HepG2 (cell line): Measurements from ENCODE around the gene MTA3. TPM values are rescaled to one million over a fixed set of nuclear protein-coding genes. Genes with fewer than 3 reads are reported as not detected.

ENCODE experiments used
- ATAC-seq: fragments of 200-7000 bp; cut with Tn5 transposase; 3 replicates; pipeline ENCODE4 v1.9.1; 2020; ENCODE audit warnings: mild to moderate bottlenecking, moderate library complexity
- BruUV-seq: library from RNA; stranded (reverse); fragments of 400-500 nt; replicated peaks from 2 replicates; lab custom pipeline; 2021; lab: Mats Ljungman, UMichigan
- CTCF ChIA-PET: fragments of 300-600 bp; formaldehyde crosslinking; extraction: SDS; loops from one replicate; lab custom pipeline; 2021; ENCODE audit warnings: low total read pairs, inconsistent platforms, low intra/inter-chr PET ratio; lab: Yijun Ruan, JAX
- POLR2A ChIA-PET: fragments of 350-600 bp; sonication (Branson Sonifier 250); formaldehyde crosslinking; loops from one replicate; lab custom pipeline; 2020; ENCODE audit warnings: antibody characterized with exemption, inconsistent platforms; lab: Yijun Ruan, JAX
- DNase-seq: peaks from one replicate; pipeline ENCODE4 v3.0.0-alpha.2; 2015; ENCODE audit warnings: low spot score
- FAIRE-seq: peaks from 3 replicates; lab custom pipeline; 2011; peaks lifted over from hg19 to GRCh38; lab: Jason Lieb, UNC
- H2AFZ ChIP-seq: one replicate; pipeline ENCODE4 v1.6.1; 2011; ENCODE audit warnings: low read length, inconsistent platforms
- H3K27ac ChIP-seq: fragments of 300-600 bp; 3 replicates; pipeline ENCODE4 v1.8.0; 2011; ENCODE audit warnings: mixed run types, mild to moderate bottlenecking, mixed read lengths, low read length, inconsistent platforms; ENCODE audit not compliant: insufficient read depth; ENCODE audit errors: extremely low read length
- H3K27me3 ChIP-seq, 2 experiments: fragments of 200-600 bp in 1 of 2; 2 replicates in 1 of 2; 3 replicates in 1 of 2; pipeline versions ENCODE4 v1.6.0 to v1.8.0; 2011; ENCODE audit warnings: low read length in 2 of 2, mild to moderate bottlenecking in 2 of 2, moderate library complexity in 2 of 2, inconsistent platforms in 1 of 2; ENCODE audit not compliant: insufficient read depth in 2 of 2, control insufficient read depth in 1 of 2
- H3K36me3 ChIP-seq, 2 experiments: fragments of 200-600 bp in 1 of 2; replicated peaks in 1 of 2; 2 replicates in 1 of 2; 3 replicates in 1 of 2; pipeline versions ENCODE4 v1.5.1 to v1.8.0; 2011; ENCODE audit warnings: low read length in 2 of 2, inconsistent platforms in 1 of 2; ENCODE audit not compliant: insufficient read depth in 2 of 2, control insufficient read depth in 1 of 2
- H3K4me1 ChIP-seq: 2 replicates; pipeline ENCODE4 v1.5.1; 2012; ENCODE audit warnings: low read length, inconsistent platforms; ENCODE audit not compliant: insufficient read depth
- H3K4me2 ChIP-seq: 2 replicates; pipeline ENCODE4 v1.6.0; 2011; ENCODE audit warnings: low read depth, low read length, inconsistent platforms
- H3K4me3 ChIP-seq, 3 experiments: fragments of 200-600 bp in 1 of 3; sonication (generic), shearing (Covaris generic) in 1 of 3; replicated peaks in 1 of 3; 2 replicates each; pipeline ENCODE4 v1.5.1; 2011 to 2016; ENCODE audit warnings: low read length in 3 of 3, inconsistent platforms in 2 of 3, low read depth in 2 of 3, mild to moderate bottlenecking in 2 of 3, control low read depth in 1 of 3, mixed read lengths in 1 of 3; ENCODE audit not compliant: insufficient read depth in 1 of 3
- H3K79me2 ChIP-seq: one replicate; pipeline ENCODE4 v1.6.1; 2011; ENCODE audit warnings: low read length, inconsistent platforms; ENCODE audit not compliant: insufficient read depth
- H3K9ac ChIP-seq: 2 replicates; pipeline ENCODE4 v1.6.0; 2011; ENCODE audit warnings: mild to moderate bottlenecking, low read depth, low read length, inconsistent platforms; ENCODE audit not compliant: insufficient read depth
- H3K9me3 ChIP-seq: 2 replicates; pipeline ENCODE4 v1.5.1; 2012; ENCODE audit warnings: mild to moderate bottlenecking, low read length
- H4K20me1 ChIP-seq: 2 replicates; pipeline ENCODE4 v1.6.0; 2011; ENCODE audit warnings: inconsistent platforms, mild to moderate bottlenecking, low read length, moderate library complexity; ENCODE audit not compliant: insufficient read depth
- ETS1 ChIP-seq: sonication (generic); formaldehyde crosslinking; IDR thresholded peaks from 2 replicates; pipeline ENCODE4 v1.4.0; 2020; ENCODE audit warnings: missing genetic modification reagents
- NFE2L2 ChIP-seq: fragments of 150-350 bp; IDR thresholded peaks from 2 replicates; pipeline ENCODE4 v1.6.1; 2014; ENCODE audit warnings: low read length
- SNRNP70 ChIP-seq: fragments of 200-400 bp; formaldehyde crosslinking; IDR thresholded peaks from 2 replicates; pipeline ENCODE4 v1.6.1; 2017; ENCODE audit warnings: mild to moderate bottlenecking, low read depth, low read length, moderate library complexity
- SRSF9 ChIP-seq: fragments of 200-400 bp; formaldehyde crosslinking; IDR thresholded peaks from 2 replicates; pipeline ENCODE4 v1.6.1; 2018; ENCODE audit warnings: borderline replicate concordance, mild to moderate bottlenecking, low read depth, low read length; ENCODE audit not compliant: insufficient read depth, poor library complexity, severe bottlenecking
- STAG1 ChIP-seq: sonication (generic); formaldehyde crosslinking; IDR thresholded peaks from 2 replicates; pipeline ENCODE4 v1.4.0; 2020; ENCODE audit warnings: missing genetic modification reagents
- THAP9 ChIP-seq: sonication (generic); formaldehyde crosslinking; IDR thresholded peaks from 2 replicates; pipeline ENCODE4; 2020; ENCODE audit warnings: missing genetic modification reagents, mild to moderate bottlenecking, borderline replicate concordance
- TOE1 ChIP-seq: sonication (generic); formaldehyde crosslinking; IDR thresholded peaks from 2 replicates; pipeline ENCODE4 v1.4.0; 2020; ENCODE audit warnings: mild to moderate bottlenecking, missing genetic modification reagents
- YY1 ChIP-seq: IDR thresholded peaks from 2 replicates; pipeline ENCODE4 v1.6.1; 2011; ENCODE audit warnings: low read length, low read depth, moderate library complexity, mild to moderate bottlenecking; ENCODE audit not compliant: insufficient read depth, insufficient replicate concordance
- ZFP36L1 ChIP-seq: sonication (generic); formaldehyde crosslinking; IDR thresholded peaks from 2 replicates; pipeline ENCODE4 v1.8.0; 2022; ENCODE audit warnings: mild to moderate bottlenecking, missing genetic modification reagents, moderate library complexity
- ZFP90 ChIP-seq: sonication (generic); formaldehyde crosslinking; IDR thresholded peaks from 2 replicates; pipeline ENCODE4 v1.8.0; 2022; ENCODE audit warnings: missing genetic modification reagents, mild to moderate bottlenecking, inconsistent platforms, borderline replicate concordance
- ZNF703 ChIP-seq: sonication (generic); formaldehyde crosslinking; IDR thresholded peaks from 2 replicates; pipeline ENCODE4 v1.5.1; 2020; ENCODE audit warnings: missing genetic modification reagents, mild to moderate bottlenecking, moderate library complexity, borderline replicate concordance
- ZNF879 ChIP-seq: sonication (generic); formaldehyde crosslinking; IDR thresholded peaks from 2 replicates; pipeline ENCODE4 v1.8.1; 2023; ENCODE audit warnings: missing genetic modification reagents
- WGBS: methylation state at CpG from one replicate; pipeline ENCODE4 v1.1.6; 2017; ENCODE audit warnings: low lambda C conversion rate; 5-methylcytosine and 5-hydroxymethylcytosine counted together
- in situ Hi-C: cut with HindIII; loops from 2 replicates; pipeline ENCODE4 v1.10.0; 2017; ENCODE audit warnings: low pct_unique_long_range_greater_than_20kb; ENCODE audit not compliant: extremely low pct_ligation_motif_present
- intact Hi-C: fragments of 100-400 bp; cut with micrococcal nuclease; formaldehyde crosslinking; loops from one replicate; pipeline ENCODE4 v1.10.0; 2022; ENCODE audit not compliant: unreplicated experiment
- polyA plus RNA-seq, 8 experiments: library from polyadenylated mRNA; depleted of rRNA in 3 of 8; stranded (reverse) in 7 of 8; unstranded in 1 of 8; fragments of >200 nt; fragmentation: Illumina TruSeq in 4 of 8; extraction: Trizol in 4 of 8; gene quantifications; 2 replicates each; pipeline versions ENCODE4 v1.2.1 to v1.2.3, GENCODE V29; 2011 to 2016; ENCODE audit warnings: low read depth in 4 of 8, missing spikeins in 1 of 8, mixed read lengths in 1 of 8; ENCODE audit not compliant: insufficient read depth in 1 of 8
- total RNA-seq, 5 experiments: library from RNA; depleted of rRNA; stranded (reverse); fragments of >200 nt; fragmentation: Illumina TruSeq; extraction: Trizol; gene quantifications; 2 replicates each; pipeline ENCODE4 v1.2.3, GENCODE V29; 2016; ENCODE audit warnings: low read depth in 1 of 5

MTA3 gene
- total and polyA plus RNA-seq, 2 of the 13 experiments (the other 11 are each of a cell fraction or from before 2014, with no cell fraction given), result 48.8 to 77.8 TPM

- no peak for FAIRE-seq
Observed at GRCh38 chr2:42598656-42599055, 30.2 kb downstream of the MTA3 start.

GRCh38 chr2:42601076-42601475, 32.6 kb downstream of the MTA3 start:
- intact Hi-C loops (loop anchor here (10.0 kb wide), 1 partner anchor 106 kb away; the partner anchor contains the start of gene KCNG3), in situ Hi-C loops (no loop called here)
- TF ChIP-seq ZNF703 (CRISPR knock-in tag), result no peak
- TF ChIP-seq TOE1 (CRISPR knock-in tag), result no peak
- no peak for TF ChIP-seq THAP9 (CRISPR knock-in tag)
- no peak for TF ChIP-seq ZNF879 (CRISPR knock-in tag)
- TF ChIP-seq NFE2L2, result no peak
- TF ChIP-seq SRSF9, result no peak
- no peak for TF ChIP-seq ZFP90 (CRISPR knock-in tag)
- TF ChIP-seq YY1, result no peak
- no peak for TF ChIP-seq SNRNP70

More at GRCh38 chr2:42598656-42599055, 30.2 kb downstream of the MTA3 start:
- BruUV-seq, result no TSS peak
- POLR2A ChIA-PET, result no interaction called here
- 94% methylated on average over 2 of the region's 2 CpGs for WGBS
- ATAC-seq, result peak; percentile 71
- no peak for DNase-seq
- Histone ChIP-seq H3K27me3 (no peaks in the 10 kb centered on the region), H3K4me1 (peaks cover 49% of the 10 kb centered on the region), H2AFZ (no peak overlapping the region), H3K27ac (no peak overlapping the region), H3K9ac (no peak overlapping the region), H4K20me1 (no peaks in the 10 kb centered on the region), H3K4me3 (no peak overlapping the region), H3K79me2 (peaks cover 47% of the 10 kb centered on the region), H3K4me2 (no peak overlapping the region)
- intact Hi-C loops, result no loop called here
- no peak for TF ChIP-seq ZFP36L1
- TF ChIP-seq ETS1 (CRISPR knock-in tag), result no peak
- peak; percentile 3; the same call in 1 of the 2 replicates for TF ChIP-seq STAG1 (CRISPR knock-in tag)
- TF ChIP-seq, all 625 proteins: peak for 1
- Histone ChIP-seq H3K9me3 (no peaks in the 10 kb centered on the region), H3K36me3 (peaks cover 3 to 11% of the 10 kb centered on the region in 2 experiments; a peak in 3 of 5 replicates)
- in situ Hi-C loops, result no loop called here
- CTCF ChIA-PET, result no interaction called here

More at GRCh38 chr2:42601076-42601475, 32.6 kb downstream of the MTA3 start:
- Histone ChIP-seq H4K20me1 (no peaks in the 10 kb centered on the region), H3K27me3 (no peaks in the 10 kb centered on the region), H3K4me3 (no peak overlapping the region), H3K79me2 (peaks cover 44% of the 10 kb centered on the region), H3K36me3 (peaks cover 3 to 7% of the 10 kb centered on the region in 2 experiments; a peak in 3 of 5 replicates), H2AFZ (no peak overlapping the region), H3K27ac (no peak overlapping the region), H3K4me2 (no peak overlapping the region), H3K9ac (no peak overlapping the region), H3K9me3 (no peaks in the 10 kb centered on the region), H3K4me1 (peaks cover 57% of the 10 kb centered on the region)
- POLR2A ChIA-PET, result interaction anchor here (0.6 kb wide), 1 partner anchor 84 kb away, joined by 3 read pairs; no protein-coding TSS in a partner anchor
- ATAC-seq (no peak), DNase-seq (no peak), FAIRE-seq (no peak)
- WGBS, result 96% methylated on average over 3 of the region's 3 CpGs
- BruUV-seq, result no TSS peak
- CTCF ChIA-PET, result no interaction called here
